ENCODE data around the gene AGAP9. TPM values are rescaled to one million over a fixed set of nuclear protein-coding genes. Genes with fewer than 3 reads are reported as not detected.
A peak's percentile ranks its signal among the peaks of the same experiment; 100 is the strongest.
"Not testable (repeated sequence)": the region's sequence is repeated elsewhere in the genome, so short reads cannot be mapped to it uniquely, and the experiment has no call there.

AGAP9 gene
- total and polyA plus RNA-seq, 4 donors = 3.6 to 8.7 (median 5.4) TPM

DNA sequence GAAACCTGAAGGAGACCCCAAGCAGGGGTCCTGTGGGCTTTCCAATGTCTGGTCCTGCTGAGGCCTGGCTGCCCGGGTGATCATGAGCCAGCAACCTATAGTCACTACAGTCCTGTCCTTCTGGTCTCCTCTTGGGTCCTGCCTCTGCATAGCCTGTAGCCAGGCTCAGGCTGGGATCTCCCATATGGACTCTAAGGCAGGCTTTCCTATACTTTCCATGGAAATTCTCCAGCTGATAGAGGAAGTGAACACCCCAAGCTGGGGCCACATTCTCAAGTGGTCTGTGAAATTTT is 66.0 kb downstream of the AGAP9 start:
- H3K27ac ChIP-seq (ENCODE audit: low read depth in 1 of 2, low read length in 1 of 2) = no peak overlapping the region
- H3K4me1 ChIP-seq (ENCODE audit: control insufficient read depth in 5 of 5, insufficient read depth in 5 of 5, low read length in 5 of 5) = peaks cover 0 to 18% (median 3%) of the 10 kb centered on the region in 5 donors
- H3K36me3 ChIP-seq (ENCODE audit: control insufficient read depth in 4 of 4, insufficient read depth in 4 of 4, low read length in 4 of 4) = no peaks in the 10 kb centered on the region
- peaks cover 0 to 3% (median 0%) of the 10 kb centered on the region in 3 donors for H3K27me3 ChIP-seq (ENCODE audit: control insufficient read depth in 3 of 3, insufficient read depth in 3 of 3, low read length in 2 of 3)
- TF ChIP-seq CTCF (IDR thresholded peaks at IDR 0.05; ENCODE audit: control extremely low read depth, extremely low read depth) = no peak
- DNase-seq (no peak), ATAC-seq (ENCODE audit: insufficient read depth, low FRiP score) (no peak)
- peaks cover 0 to 2% (median 0%) of the 10 kb centered on the region in 4 donors for H3K9me3 ChIP-seq (ENCODE audit: control insufficient read depth in 4 of 4, insufficient read depth in 3 of 4, low read length in 3 of 4)
- no peak overlapping the region for H3K4me3 ChIP-seq
- no peak overlapping the region for H3K9ac ChIP-seq (ENCODE audit: insufficient read depth in 1 of 2, low read length in 2 of 2)
- WGBS, 2 donors = 92 to 100% methylated on average over 1 of the region's 1 CpG

GRCh38 chr10:47456794-47457527 is 66.5 kb downstream of the AGAP9 start:
- Histone ChIP-seq H3K36me3 (ENCODE audit: control insufficient read depth in 4 of 4, insufficient read depth in 4 of 4, low read length in 4 of 4) (no peaks in the 10 kb centered on the region), H3K4me3 (no peak overlapping the region), H3K27ac (ENCODE audit: low read depth in 1 of 2, low read length in 1 of 2) (no peak overlapping the region), H3K4me1 (ENCODE audit: control insufficient read depth in 5 of 5, insufficient read depth in 5 of 5, low read length in 5 of 5) (peaks cover 0 to 18% (median 3%) of the 10 kb centered on the region in 5 donors), H3K9me3 (ENCODE audit: control insufficient read depth in 4 of 4, insufficient read depth in 3 of 4, low read length in 3 of 4) (peaks cover 0 to 2% (median 0%) of the 10 kb centered on the region in 4 donors), H3K9ac (ENCODE audit: insufficient read depth in 1 of 2, low read length in 2 of 2) (no peak overlapping the region), H3K27me3 (ENCODE audit: control insufficient read depth in 3 of 3, insufficient read depth in 3 of 3, low read length in 2 of 3) (peaks cover 0 to 3% (median 0%) of the 10 kb centered on the region in 3 donors)
- no peak for TF ChIP-seq CTCF (IDR thresholded peaks at IDR 0.05; ENCODE audit: control extremely low read depth, extremely low read depth)
- ATAC-seq (ENCODE audit: insufficient read depth, low FRiP score) (no peak), DNase-seq (no peak)
- WGBS, 2 donors = 86 to 94% methylated on average over 6 of the region's 6 CpGs

- DNase-seq = peak; percentile 77 to 94 (median 86)
- Histone ChIP-seq H3K27me3 (ENCODE audit: control insufficient read depth in 3 of 3, insufficient read depth in 3 of 3, low read length in 2 of 3) (peaks cover 0 to 3% (median 0%) of the 10 kb centered on the region in 3 donors), H3K9ac (ENCODE audit: insufficient read depth in 1 of 2, low read length in 2 of 2) (no peak overlapping the region), H3K9me3 (ENCODE audit: control insufficient read depth in 4 of 4, insufficient read depth in 3 of 4, low read length in 3 of 4) (peaks cover 0 to 2% (median 0%) of the 10 kb centered on the region in 4 donors), H3K36me3 (ENCODE audit: control insufficient read depth in 4 of 4, insufficient read depth in 4 of 4, low read length in 4 of 4) (no peaks in the 10 kb centered on the region), H3K4me1 (ENCODE audit: control insufficient read depth in 5 of 5, insufficient read depth in 5 of 5, low read length in 5 of 5) (peaks cover 0 to 18% (median 3%) of the 10 kb centered on the region in 5 donors), H3K27ac (ENCODE audit: low read depth in 1 of 2, low read length in 1 of 2) (no peak overlapping the region), H3K4me3 (no peak overlapping the region)
- TF ChIP-seq CTCF (IDR thresholded peaks at IDR 0.05; ENCODE audit: control extremely low read depth, extremely low read depth) = no peak
- ATAC-seq (ENCODE audit: insufficient read depth, low FRiP score) = no peak
- 78 to 83% methylated on average over 8 of the region's 8 CpGs for WGBS, 2 donors
Observed at GRCh38 chr10:47456079-47456785, 67.2 kb downstream of the AGAP9 start.

DNA sequence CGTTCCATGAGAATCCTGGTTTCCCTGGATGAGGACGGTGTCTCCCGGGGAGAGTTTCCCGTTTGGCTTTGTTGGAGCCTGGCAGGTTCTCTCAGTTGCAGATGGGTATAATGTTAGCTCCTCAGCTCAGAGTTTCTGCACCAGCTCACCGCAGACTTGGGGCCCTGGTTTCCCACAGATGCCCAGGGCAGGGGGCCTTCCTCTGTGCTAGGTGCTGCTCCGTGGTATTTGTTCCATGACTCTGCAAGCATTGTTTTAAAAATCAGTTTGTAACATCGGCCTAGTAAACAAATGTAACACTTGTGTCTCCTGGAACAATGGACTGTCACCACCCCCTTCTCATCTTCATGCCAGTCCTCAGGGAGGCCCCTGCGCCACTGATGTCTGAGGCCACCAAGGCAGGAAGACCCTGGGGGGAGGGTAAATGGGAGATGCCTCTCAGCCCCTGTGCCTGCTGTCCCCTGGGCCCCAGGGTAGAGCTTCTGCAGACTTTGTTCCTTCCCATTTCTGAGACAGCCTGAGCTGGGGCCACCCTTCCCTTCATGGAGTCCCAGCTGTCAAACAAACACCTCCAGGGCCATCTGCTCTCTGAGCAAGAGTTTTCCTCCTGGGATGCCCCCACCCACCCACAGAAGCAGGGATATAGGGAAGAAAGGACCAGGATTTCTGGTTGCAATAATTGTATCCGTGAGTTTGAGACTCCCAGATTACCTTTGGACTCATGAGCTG is 67.9 kb downstream of the AGAP9 start:
- H3K9ac ChIP-seq (ENCODE audit: insufficient read depth in 1 of 2, low read length in 2 of 2); H3K9me3 ChIP-seq (ENCODE audit: control insufficient read depth in 4 of 4, insufficient read depth in 3 of 4, low read length in 3 of 4); H3K4me3 ChIP-seq; ATAC-seq (ENCODE audit: insufficient read depth, low FRiP score); H3K27ac ChIP-seq (ENCODE audit: low read depth in 1 of 2, low read length in 1 of 2); H3K36me3 ChIP-seq (ENCODE audit: control insufficient read depth in 4 of 4, insufficient read depth in 4 of 4, low read length in 4 of 4); H3K27me3 ChIP-seq (ENCODE audit: control insufficient read depth in 3 of 3, insufficient read depth in 3 of 3, low read length in 2 of 3): not testable (repeated sequence)
- H3K4me1 ChIP-seq (ENCODE audit: control insufficient read depth in 5 of 5, insufficient read depth in 5 of 5, low read length in 5 of 5) = peaks cover 0 to 18% (median 3%) of the 10 kb centered on the region in 5 donors
- peak in 1 of 3 donors; percentile 15 for DNase-seq
- WGBS, 2 donors = 50 to 59% methylated on average over 9 of the region's 9 CpGs
